Transverse colon (tissue), 4 donors: ENCODE measurements around the gene IGSF3. TPM values are rescaled to one million over a fixed set of nuclear protein-coding genes. Genes with fewer than 3 reads are reported as not detected.

Experiments
- DNase-seq: peaks from one replicate; pipeline ENCODE4 v3.0.0-alpha.2; 2019
- H3K27ac ChIP-seq, 4 donors: fragments of 200-600 bp; sonication (generic); 2 replicates each; pipeline ENCODE4 v1.5.1; 2016 to 2018; ENCODE audit warnings: inconsistent platforms in 4 of 4
- H3K27me3 ChIP-seq: fragments of 200-600 bp; sonication (generic); 2 replicates; pipeline ENCODE4 v1.5.1; 2017; ENCODE audit warnings: inconsistent platforms
- H3K36me3 ChIP-seq, 4 donors: fragments of 200-600 bp; sonication (generic); 2 replicates each; pipeline ENCODE4 v1.5.1; 2017 to 2019; ENCODE audit warnings: inconsistent platforms in 4 of 4
- H3K4me1 ChIP-seq, 4 donors: fragments of 200-600 bp; sonication (generic); 2 replicates each; pipeline ENCODE4 v1.5.1; 2017 to 2020; ENCODE audit warnings: inconsistent platforms in 4 of 4
- H3K4me3 ChIP-seq, 4 donors: fragments of 200-600 bp; sonication (generic); 1 replicate in 1 of 4; 2 replicates in 3 of 4; pipeline versions ENCODE4 v1.5.1 to v1.6.1; 2017 to 2019; ENCODE audit warnings: inconsistent platforms in 4 of 4
- H3K9me3 ChIP-seq, 2 donors: fragments of 200-600 bp; sonication (generic); 2 replicates each; pipeline ENCODE4 v1.5.1; 2017 to 2019; ENCODE audit warnings: inconsistent platforms in 2 of 2
- EP300 ChIP-seq: sonication (generic); formaldehyde crosslinking; IDR thresholded peaks from one replicate; pipeline ENCODE4 v1.6.1; 2017; ENCODE audit warnings: antibody characterized with exemption, low read depth
- POLR2A ChIP-seq: fragments of 450-650 bp; IDR thresholded peaks from one replicate; pipeline ENCODE4 v1.6.1; 2016; ENCODE audit warnings: antibody characterized with exemption, mild to moderate bottlenecking, moderate library complexity
- POLR2AphosphoS5 ChIP-seq, 3 donors: sonication (generic); formaldehyde crosslinking; IDR thresholded peaks; one replicate each; pipeline ENCODE4 v1.6.1; 2016; ENCODE audit warnings: antibody characterized with exemption in 3 of 3
- WGBS, 2 donors: methylation state at CpG; one replicate each; pipeline ENCODE4 v1.1.5; 2018; ENCODE audit warnings: low coverage in 1 of 2; 5-methylcytosine and 5-hydroxymethylcytosine counted together
- in situ Hi-C, 4 donors: fragments of 200-750 bp; cut with MboI; loops; one replicate each; pipeline versions ENCODE4 v1.15.0 to v1.15.1; 2017; ENCODE audit warnings: low sequenced_read_pairs in 3 of 4, low pct_ligation_motif_present in 1 of 4, low pct_unique_long_range_greater_than_20kb in 1 of 4
- intact Hi-C: fragments of 100-400 bp; cut with DNase I; formaldehyde crosslinking; loops from one replicate; pipeline ENCODE4 v1.15.1; 2023; ENCODE audit warnings: low total_unique reads
- total RNA-seq, 4 donors: library from RNA; depleted of rRNA; stranded (reverse); fragments of >200 nt; gene quantifications; one replicate each; pipeline ENCODE4 v1.1.0, GENCODE V29; 2016
- TF ChIP-seq, protein P1 (sequence below), 5 experiments: fragments of 200-600 bp in 3 of 5; fragments of 450-650 bp in 2 of 5; sonication (generic) in 3 of 5; IDR thresholded peaks; 1 replicate in 2 of 5; 2 replicates in 3 of 5; pipeline ENCODE4 v1.5.1; 2016 to 2017; ENCODE audit warnings: antibody characterized with exemption in 5 of 5, inconsistent platforms in 3 of 5, mild to moderate bottlenecking in 2 of 5, moderate library complexity in 1 of 5

Gene IGSF3
- total RNA-seq, 4 donors from 2014 or later: 36.7 to 75.8 (median 56.9) TPM

DNA sequence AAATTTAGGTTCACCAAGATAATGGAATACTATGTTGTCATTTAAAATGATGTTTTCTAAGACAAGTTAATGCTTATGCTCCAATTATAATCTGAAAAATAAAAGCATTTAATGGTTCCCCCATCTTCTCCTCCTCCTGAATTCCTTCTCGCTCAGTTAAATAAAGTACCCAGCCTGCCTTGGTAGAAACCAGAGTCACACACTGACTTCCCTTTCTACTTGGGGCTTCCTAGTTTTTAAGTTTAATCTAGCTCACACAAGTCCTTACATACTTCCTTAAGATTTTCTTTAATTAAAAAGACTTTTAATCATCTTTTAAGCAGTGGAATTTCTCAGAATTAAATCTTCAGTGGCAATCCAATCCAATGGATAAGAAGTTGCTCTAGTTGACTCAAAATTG, 129.6 kb downstream of the IGSF3 start:
- Histone ChIP-seq H3K4me3 (no peak overlapping the region), H3K27me3 (no peaks in the 10 kb centered on the region), H3K27ac (no peak overlapping the region), H3K9me3 (no peaks in the 10 kb centered on the region), H3K4me1 (no peaks in the 10 kb centered on the region), H3K36me3 (peaks cover 0 to 26% (median 9%) of the 10 kb centered on the region in 4 donors)
- in situ Hi-C loops: no loop called here
- intact Hi-C loops: no loop called here
- TF ChIP-seq POLR2AphosphoS5 (IDR thresholded peaks at IDR 0.05) (no peak), EP300 (no peak), POLR2A (no peak)
- TF ChIP-seq, protein P1, sequence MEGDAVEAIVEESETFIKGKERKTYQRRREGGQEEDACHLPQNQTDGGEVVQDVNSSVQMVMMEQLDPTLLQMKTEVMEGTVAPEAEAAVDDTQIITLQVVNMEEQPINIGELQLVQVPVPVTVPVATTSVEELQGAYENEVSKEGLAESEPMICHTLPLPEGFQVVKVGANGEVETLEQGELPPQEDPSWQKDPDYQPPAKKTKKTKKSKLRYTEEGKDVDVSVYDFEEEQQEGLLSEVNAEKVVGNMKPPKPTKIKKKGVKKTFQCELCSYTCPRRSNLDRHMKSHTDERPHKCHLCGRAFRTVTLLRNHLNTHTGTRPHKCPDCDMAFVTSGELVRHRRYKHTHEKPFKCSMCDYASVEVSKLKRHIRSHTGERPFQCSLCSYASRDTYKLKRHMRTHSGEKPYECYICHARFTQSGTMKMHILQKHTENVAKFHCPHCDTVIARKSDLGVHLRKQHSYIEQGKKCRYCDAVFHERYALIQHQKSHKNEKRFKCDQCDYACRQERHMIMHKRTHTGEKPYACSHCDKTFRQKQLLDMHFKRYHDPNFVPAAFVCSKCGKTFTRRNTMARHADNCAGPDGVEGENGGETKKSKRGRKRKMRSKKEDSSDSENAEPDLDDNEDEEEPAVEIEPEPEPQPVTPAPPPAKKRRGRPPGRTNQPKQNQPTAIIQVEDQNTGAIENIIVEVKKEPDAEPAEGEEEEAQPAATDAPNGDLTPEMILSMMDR (IDR thresholded peaks at IDR 0.05): no peak
- no peak for DNase-seq
- 77 to 87% methylated on average over 1 of the region's 1 CpG for WGBS, 2 donors

DNA sequence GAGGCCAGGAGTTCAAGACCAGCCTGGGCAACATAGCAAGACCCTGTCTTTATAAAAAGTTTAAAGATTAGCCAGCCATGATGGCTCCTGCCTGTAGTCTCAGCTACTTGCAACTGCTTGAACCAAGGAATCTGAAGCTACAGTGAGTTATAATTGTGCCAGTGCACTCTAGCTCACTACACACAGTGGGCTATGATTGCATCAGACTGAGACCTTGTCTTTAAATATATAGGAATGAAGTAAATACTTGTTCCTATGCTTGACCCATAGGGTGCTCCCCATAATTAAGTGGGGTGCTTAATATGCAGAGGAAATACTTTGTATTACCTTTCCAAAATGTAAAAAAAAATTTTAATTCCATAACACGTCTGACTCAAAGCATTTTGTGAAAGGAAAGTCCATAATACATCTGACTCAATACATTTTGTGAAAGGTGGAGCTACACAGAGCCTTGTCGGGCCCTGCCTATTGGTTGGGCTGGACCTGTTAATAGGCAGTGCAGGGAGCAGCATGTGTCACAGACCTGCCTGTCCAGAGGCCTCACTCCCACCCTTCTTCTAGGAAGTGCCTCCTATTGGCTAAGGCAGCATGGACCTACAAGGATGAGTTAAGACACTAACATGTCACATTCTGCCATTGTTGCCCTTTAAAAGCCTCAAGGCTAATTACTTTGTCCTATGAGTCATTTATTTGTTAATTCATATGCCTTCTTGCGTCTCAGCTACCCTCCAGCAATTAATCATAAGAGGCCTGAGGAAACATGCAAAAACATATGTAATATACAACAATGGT, 130.3 kb downstream of the IGSF3 start:
- 66 to 81% methylated on average over 2 to 3 of the region's 3 CpGs for WGBS, 2 donors

DNA sequence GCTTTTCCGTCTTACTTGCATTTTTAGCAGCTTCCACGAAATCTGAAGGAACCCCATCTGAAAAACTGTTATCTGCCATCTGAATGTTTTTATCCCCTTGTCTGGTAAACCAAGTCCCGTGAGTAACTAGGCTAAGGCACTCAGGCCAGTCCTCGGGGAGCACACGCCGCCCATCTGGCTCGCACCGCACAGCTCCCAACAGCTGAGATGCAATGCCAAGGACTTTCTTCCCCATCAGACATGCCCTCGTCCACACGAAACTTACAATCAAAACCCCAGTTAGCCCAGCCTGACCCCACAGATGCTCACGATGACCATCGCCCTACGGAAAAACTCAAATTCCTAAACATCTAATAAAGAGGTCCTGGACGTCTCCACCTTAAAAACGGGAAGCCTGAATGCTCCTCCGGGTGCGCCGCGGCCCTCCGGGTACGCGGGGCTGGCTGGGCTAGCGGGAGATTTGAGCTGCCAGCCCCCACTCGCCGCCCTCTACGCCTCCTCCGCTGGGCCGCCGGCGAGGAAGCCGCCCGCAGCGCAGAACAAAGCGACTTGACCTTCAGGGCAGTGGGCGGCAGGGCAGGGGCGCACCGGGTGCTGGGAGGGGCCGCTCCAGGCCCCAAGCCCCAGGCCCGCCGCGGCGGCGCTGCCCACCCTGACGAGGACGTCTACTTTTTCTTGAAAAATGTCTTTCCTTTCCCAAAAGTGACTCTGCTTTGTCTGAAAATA, 133.4 kb downstream of the IGSF3 start:
- WGBS, 2 donors: 92 to 100% methylated on average over 2 to 45 of the region's 45 CpGs
- no peaks in the 10 kb centered on the region for H3K9me3 ChIP-seq
- in situ Hi-C loops (no loop called here), intact Hi-C loops (no loop called here)
- TF ChIP-seq, protein P1 (IDR thresholded peaks at IDR 0.05): no peak
- TF ChIP-seq EP300 (no peak), POLR2AphosphoS5 (IDR thresholded peaks at IDR 0.05) (no peak), POLR2A (no peak)
- no peak overlapping the region for H3K4me3 ChIP-seq
- no peaks in the 10 kb centered on the region for H3K4me1 ChIP-seq
- H3K36me3 ChIP-seq: peaks cover 0 to 13% (median 5%) of the 10 kb centered on the region in 4 donors
- no peak for DNase-seq
- H3K27me3 ChIP-seq: no peaks in the 10 kb centered on the region
- no peak overlapping the region for H3K27ac ChIP-seq

More for the DNA sequence above, 130.3 kb downstream of the IGSF3 start:
- Histone ChIP-seq H3K4me1 (no peaks in the 10 kb centered on the region), H3K27me3 (no peaks in the 10 kb centered on the region), H3K36me3 (peaks cover 0 to 21% (median 8%) of the 10 kb centered on the region in 4 donors), H3K9me3 (no peaks in the 10 kb centered on the region), H3K27ac (no peak overlapping the region), H3K4me3 (no peak overlapping the region)
- intact Hi-C loops (no loop called here), in situ Hi-C loops (no loop called here)
- DNase-seq: no peak
- TF ChIP-seq POLR2AphosphoS5 (IDR thresholded peaks at IDR 0.05) (no peak), EP300 (no peak), POLR2A (no peak)
- TF ChIP-seq, protein P1 (IDR thresholded peaks at IDR 0.05): no peak

DNA sequence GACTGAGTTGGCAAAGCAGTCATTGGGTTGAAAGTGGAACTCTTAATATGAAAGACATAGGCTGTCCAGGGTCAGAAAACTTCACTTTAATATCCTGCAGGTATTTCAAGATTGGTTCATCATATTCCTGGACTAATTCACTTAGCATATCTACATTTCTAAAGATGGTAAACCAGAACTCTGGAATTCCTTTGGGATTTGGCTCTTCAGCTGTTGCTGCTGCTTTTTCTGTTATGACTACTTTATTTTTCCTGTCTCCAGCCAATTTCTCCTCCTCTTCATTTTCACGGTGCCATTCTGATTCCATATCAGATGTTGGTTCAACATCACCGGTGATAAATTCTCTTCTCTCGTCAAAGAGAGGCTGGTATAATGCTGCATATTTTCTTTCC, 134.1 kb downstream of the IGSF3 start:
- TF ChIP-seq, protein P1 (IDR thresholded peaks at IDR 0.05): no peak
- no peak for TF ChIP-seq POLR2AphosphoS5 (IDR thresholded peaks at IDR 0.05)
- no peak for DNase-seq
- Histone ChIP-seq H3K9me3 (no peaks in the 10 kb centered on the region), H3K27ac (no peak overlapping the region), H3K4me1 (no peaks in the 10 kb centered on the region), H3K4me3 (no peak overlapping the region), H3K27me3 (no peaks in the 10 kb centered on the region), H3K36me3 (peaks cover 0 to 13% (median 5%) of the 10 kb centered on the region in 4 donors)
- intact Hi-C loops: no loop called here
- 61 to 92% methylated on average over 3 of the region's 3 CpGs for WGBS, 2 donors
- in situ Hi-C loops: no loop called here
